GM19043 (cell line): ENCODE data around the gene EHD1.

Experiments
- ATAC-seq: cut with Tn5 transposase; IDR thresholded peaks from one replicate; pipeline ENCODE4 v1.9.1; 2021; ENCODE audit warnings: low read depth; ENCODE audit not compliant: unreplicated experiment

The EHD1 gene

GRCh38 chr11:64875369-64876228 is 2.8 kb downstream of the EHD1 start:
- ATAC-seq, result no peak

DNA sequence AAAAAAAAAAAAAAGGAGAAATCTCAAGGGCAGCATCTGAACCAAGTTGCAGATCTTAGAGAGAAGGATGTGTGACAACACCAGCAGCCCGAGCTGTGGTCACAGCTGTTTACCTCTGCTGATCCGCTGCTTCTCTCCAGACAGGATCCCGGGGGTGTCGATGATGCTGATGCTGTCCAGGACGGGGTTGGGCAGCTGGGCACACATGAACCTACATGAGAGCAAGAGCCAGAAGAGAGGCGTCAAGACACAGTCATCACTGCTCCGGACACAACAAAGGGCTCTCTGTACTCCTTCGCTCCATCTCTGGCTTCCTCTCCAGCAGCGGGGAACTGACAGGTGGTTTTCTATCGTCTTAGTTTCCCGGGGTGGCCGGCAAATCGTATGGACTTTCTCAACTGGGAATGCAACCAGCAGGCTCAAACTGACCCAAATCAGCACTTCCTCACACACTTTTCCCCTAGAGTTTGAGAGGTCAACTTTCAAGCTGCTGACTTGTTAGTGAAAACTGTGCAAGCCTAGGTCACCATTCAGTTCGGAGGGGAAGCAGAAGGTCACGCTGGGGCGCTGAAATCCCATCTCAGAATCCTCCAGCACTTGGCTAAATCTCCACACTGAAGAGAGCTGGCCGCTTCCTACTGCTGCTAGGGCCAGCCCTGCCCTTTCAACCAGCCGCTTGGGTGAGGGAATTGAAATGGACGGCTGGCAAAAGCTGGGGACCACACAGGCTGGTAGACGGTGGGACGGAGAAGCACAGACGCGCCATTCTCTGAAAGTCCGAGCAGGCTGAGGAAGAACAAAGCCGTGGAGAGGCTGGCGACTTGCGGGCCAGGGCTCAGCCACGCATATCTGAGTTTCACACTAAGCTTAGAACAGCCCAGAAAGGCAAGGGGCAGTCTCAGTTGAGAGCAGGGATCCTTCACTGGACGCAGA is 3.8 kb downstream of the EHD1 start:
- ATAC-seq, result no peak

DNA sequence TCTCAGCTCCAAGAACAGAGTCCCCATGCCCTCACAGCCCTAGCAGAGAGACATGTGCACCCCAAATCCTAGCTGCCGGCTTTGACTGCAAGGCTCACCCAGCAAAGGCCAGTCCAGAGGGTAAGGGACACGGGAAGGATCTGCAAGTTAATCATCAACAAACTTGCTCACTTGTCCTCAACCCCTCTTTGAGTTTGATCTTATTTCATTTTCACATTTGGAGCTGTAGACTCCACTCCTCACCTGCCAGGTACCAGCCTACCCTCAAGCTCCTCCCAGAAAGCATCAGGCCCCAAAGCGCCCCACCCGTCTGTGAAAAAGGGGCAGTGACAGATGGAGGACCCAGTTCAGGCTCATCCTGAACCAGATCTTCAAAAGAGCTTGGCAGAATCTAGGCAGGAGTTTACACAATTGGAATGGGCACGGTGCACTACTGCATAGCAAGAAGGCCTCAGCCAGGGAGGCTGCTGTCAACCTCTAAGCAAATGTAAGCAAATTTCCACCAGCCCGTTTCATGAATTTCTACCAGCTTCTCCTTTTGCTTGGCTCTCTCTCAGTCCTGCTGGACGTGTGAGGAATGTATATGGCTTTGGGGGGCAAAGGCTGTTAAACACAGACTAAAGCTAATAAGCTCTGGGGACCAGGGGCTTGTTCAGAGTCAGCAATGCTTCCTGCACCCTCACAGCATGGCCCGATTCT is 5.5 kb downstream of the EHD1 start:
- no peak for ATAC-seq

GRCh38 chr11:64871492-64871891 is 6.9 kb downstream of the EHD1 start:
- ATAC-seq, result no peak

GRCh38 chr11:64870893-64871466 is 7.4 kb downstream of the EHD1 start:
- ATAC-seq, result no peak

GRCh38 chr11:64870176-64870892 is 8.1 kb downstream of the EHD1 start:
- no peak for ATAC-seq

DNA sequence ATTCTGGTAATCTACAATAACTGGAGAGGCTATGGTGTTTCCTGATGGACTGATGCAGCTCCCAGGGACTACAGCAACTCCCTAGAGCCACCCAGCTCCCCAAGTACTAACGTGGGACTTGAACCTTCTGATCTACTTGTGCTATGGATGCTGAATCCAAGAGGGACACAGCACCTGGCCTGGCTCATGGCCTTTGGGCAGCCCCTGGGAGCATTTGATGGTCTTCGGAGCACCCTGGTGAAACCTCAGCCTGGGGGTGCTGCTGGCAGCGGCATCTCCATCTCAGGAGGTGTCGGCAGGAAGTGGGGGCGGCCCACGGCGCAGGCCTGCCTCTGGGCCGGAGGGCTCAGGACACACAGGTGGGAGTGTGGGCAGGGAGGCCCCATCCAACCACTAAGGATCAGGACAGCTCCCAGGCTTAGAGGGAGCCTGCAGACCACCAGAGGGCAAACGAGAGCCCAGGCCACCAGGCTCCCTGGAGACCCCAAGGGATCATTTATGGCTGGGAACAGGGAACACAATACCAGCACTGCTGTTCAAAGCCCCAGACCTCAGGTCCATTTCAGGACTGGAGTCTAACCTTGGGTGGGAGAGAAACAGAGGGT is 8.7 kb downstream of the EHD1 start:
- no peak for ATAC-seq

GRCh38 chr11:64868904-64869570 is 9.4 kb downstream of the EHD1 start:
- no peak for ATAC-seq

DNA sequence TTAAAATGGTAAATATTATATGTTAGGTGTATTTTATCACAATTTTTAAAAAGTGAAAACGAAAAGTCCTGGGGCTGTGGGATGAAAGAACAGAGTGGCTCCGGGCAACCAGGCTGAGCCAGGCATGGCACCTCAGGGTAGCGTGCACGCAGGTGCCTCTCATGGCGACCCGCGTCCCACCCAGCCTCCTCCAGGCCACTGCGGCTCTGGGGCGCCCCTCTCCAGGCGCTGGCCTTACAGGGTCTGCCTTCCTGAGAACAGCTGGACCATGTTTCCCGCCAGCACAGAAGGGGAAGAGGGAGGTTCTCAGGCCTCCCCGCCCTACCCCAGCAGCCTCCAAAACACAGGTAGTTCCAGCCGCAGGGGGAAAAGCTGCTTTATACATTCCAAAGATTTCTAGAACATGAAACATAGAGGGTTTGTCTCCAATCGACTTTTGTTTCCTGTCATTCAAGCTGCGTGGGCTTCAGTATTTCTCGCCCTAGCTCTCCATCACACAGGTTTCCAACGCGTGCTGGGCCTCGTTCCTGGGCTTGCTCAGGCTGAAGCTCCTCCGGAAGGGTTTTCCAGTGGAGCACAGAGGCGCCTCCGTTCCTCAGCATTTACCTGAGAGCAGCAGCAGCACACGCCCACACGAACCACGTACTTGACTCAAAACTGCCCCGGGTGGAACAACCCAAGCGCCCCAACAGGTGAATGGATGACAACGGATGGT is 10.5 kb downstream of the EHD1 start:
- ATAC-seq, result no peak

DNA sequence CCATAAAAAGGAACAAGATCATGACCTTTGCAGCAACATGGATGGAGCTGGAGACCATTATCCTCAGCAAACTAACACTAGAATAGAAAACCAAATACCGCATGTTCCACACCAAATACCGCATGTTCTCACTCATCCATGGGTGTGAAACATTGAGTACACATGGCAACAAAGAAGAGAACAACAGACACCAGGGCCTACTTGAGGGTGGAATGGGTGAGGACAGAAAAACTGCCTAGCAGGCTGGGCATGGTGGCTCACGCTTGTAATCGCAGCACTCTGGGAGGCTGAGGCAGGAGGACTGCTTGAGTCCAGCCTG is 12.3 kb downstream of the EHD1 start:
- ATAC-seq, result no peak

GRCh38 chr11:64865286-64866172 is 12.9 kb downstream of the EHD1 start:
- no peak for ATAC-seq

- ATAC-seq, result no peak
Measured at GRCh38 chr11:64864473-64865285, 13.7 kb downstream of the EHD1 start.

DNA sequence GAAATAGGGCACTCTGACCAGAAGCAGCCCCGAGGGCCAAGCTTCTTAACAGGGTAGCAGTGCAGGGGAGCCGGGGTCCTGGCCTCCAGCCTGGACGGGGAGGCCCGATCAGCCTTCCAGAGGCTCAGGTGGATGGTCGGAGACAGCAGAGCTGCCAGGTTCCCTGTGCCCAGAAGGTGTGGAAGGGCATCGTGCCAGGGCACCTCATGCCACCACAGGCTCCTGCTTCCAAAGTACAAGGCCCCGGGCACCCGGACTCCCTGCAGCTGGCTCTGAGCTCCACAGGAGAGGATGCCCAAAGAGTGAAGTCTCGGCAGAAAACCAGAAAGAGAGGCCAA is 14.3 kb downstream of the EHD1 start:
- no peak for ATAC-seq

DNA sequence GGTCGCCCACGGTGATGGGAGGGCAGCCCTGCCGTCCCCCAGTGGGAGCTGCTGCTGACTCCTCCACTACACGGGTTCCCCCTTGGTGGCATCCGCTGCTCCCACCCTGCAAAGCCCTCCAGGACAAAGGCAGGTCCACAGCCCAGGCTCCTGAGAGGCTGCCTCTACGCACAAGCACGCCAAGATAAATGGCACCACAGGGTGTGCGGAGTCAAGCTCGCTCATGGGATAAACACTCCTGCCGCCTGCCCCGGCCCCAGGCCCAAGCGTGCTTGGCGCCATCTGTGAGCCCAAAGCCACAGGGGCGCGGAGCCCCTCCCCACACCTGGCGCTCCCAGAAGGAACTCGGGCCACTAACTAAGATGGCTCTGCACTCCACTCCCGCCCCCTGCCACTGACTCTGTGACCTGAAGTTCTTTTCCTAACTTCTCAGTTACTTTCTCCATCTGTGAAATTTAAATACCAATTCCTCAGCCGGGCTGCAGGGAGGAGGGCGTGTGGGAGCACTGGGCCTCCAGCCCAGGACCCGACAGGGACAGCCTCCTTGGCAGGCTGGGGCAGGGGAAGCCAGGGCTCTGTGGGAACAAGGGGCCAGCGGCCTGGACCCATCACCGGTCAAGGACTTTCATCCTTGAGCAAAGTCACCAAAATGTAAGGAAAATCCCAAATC is 14.9 kb downstream of the EHD1 start:
- no peak for ATAC-seq

- no peak for ATAC-seq
Measured at GRCh38 chr11:64862987-64863390, 15.4 kb downstream of the EHD1 start.

GRCh38 chr11:64861227-64861975 is 17.0 kb downstream of the EHD1 start:
- ATAC-seq, result no peak
